IMR-90 (cell line): Measurements from ENCODE around the gene MPP4. TPM values are rescaled to one million over a fixed set of nuclear protein-coding genes. Genes with fewer than 3 reads are reported as not detected.

Experiments
- ATAC-seq: fragments of 200-7000 bp; cut with Tn5 transposase; 2 replicates; pipeline ENCODE4 v1.9.1; 2020; ENCODE audit warnings: low read depth, mild to moderate bottlenecking, moderate library complexity
- BruUV-seq: library from RNA; stranded (reverse); fragments of 400-500 nt; replicated peaks from 2 replicates; lab custom pipeline; 2021; lab: Mats Ljungman, UMichigan
- CTCF ChIA-PET: fragments of 300-600 bp; formaldehyde crosslinking; extraction: SDS; loops from one replicate; lab custom pipeline; 2021; ENCODE audit warnings: antibody characterized with exemption; lab: Yijun Ruan, JAX
- POLR2A ChIA-PET: fragments of 300-600 bp; sonication (Branson Sonifier 250); formaldehyde crosslinking; loops from one replicate; lab custom pipeline; 2022; ENCODE audit warnings: antibody characterized with exemption; ENCODE audit not compliant: unreplicated experiment; lab: Charles Lee
- DNase-seq: peaks from one replicate; pipeline ENCODE4 v3.0.0; 2013
- H2AFZ ChIP-seq: replicated peaks from 2 replicates; pipeline ENCODE3; 2013; ENCODE audit warnings: low read length, mild to moderate bottlenecking; ENCODE audit not compliant: poor library complexity
- H2AK5ac ChIP-seq: 2 replicates; pipeline ENCODE4 v1.6.1; 2013; ENCODE audit warnings: low read depth, low read length, inconsistent platforms
- H2AK9ac ChIP-seq: replicated peaks from 2 replicates; pipeline ENCODE3; 2013; ENCODE audit warnings: mild to moderate bottlenecking, low read depth, low read length, moderate library complexity; ENCODE audit not compliant: poor library complexity
- H2BK120ac ChIP-seq: 2 replicates; pipeline ENCODE4 v1.6.1; 2013; ENCODE audit warnings: low read depth, low read length, inconsistent platforms
- H2BK15ac ChIP-seq: 3 replicates; pipeline ENCODE4 v1.6.1; 2013; ENCODE audit warnings: low read depth, low read length, inconsistent platforms
- H2BK20ac ChIP-seq: 2 replicates; pipeline ENCODE4 v1.6.1; 2013; ENCODE audit warnings: low read depth, mild to moderate bottlenecking, inconsistent platforms, low read length, moderate library complexity
- H2BK5ac ChIP-seq: 2 replicates; pipeline ENCODE4 v1.6.1; 2013; ENCODE audit warnings: mild to moderate bottlenecking, low read depth, low read length, inconsistent platforms; ENCODE audit not compliant: poor library complexity, severe bottlenecking
- H3K14ac ChIP-seq: replicated peaks from 2 replicates; pipeline ENCODE4 v1.6.1; 2013; ENCODE audit warnings: low read depth, low read length, inconsistent platforms
- H3K18ac ChIP-seq: 2 replicates; pipeline ENCODE4 v1.6.1; 2013; ENCODE audit warnings: low read depth, low read length, control low read depth
- H3K23ac ChIP-seq: 2 replicates; pipeline ENCODE4 v1.6.1; 2013; ENCODE audit warnings: low read depth, low read length, inconsistent platforms
- H3K27ac ChIP-seq: 2 replicates; pipeline ENCODE4 v1.5.1; 2013; ENCODE audit warnings: mild to moderate bottlenecking, control low read depth, low read length; ENCODE audit not compliant: insufficient read depth
- H3K27me3 ChIP-seq: 2 replicates; pipeline ENCODE4 v1.6.1; 2013; ENCODE audit warnings: low read length; ENCODE audit not compliant: control insufficient read depth, insufficient read depth
- H3K36me3 ChIP-seq: 2 replicates; pipeline ENCODE4 v1.6.1; 2013; ENCODE audit warnings: low read length, mixed read lengths; ENCODE audit not compliant: control insufficient read depth, insufficient read depth
- H3K4ac ChIP-seq: 2 replicates; pipeline ENCODE4 v1.6.1; 2013; ENCODE audit warnings: low read depth, low read length, inconsistent platforms
- H3K4me1 ChIP-seq: 2 replicates; pipeline ENCODE4 v1.6.1; 2013; ENCODE audit warnings: low read length, mixed read lengths; ENCODE audit not compliant: control insufficient read depth, insufficient read depth
- H3K4me2 ChIP-seq: 2 replicates; pipeline ENCODE4 v1.6.1; 2013; ENCODE audit warnings: low read depth, mild to moderate bottlenecking, control low read depth, low read length, moderate library complexity
- H3K4me3 ChIP-seq: 2 replicates; pipeline ENCODE4 v1.5.1; 2013; ENCODE audit warnings: low read depth, mild to moderate bottlenecking, control low read depth, low read length, moderate library complexity; ENCODE audit not compliant: insufficient read depth
- H3K56ac ChIP-seq: 2 replicates; pipeline ENCODE4 v1.6.1; 2013; ENCODE audit warnings: low read length, inconsistent platforms; ENCODE audit not compliant: insufficient read depth; ENCODE audit errors: extremely low read depth
- H3K79me1 ChIP-seq, 2 experiments: 2 replicates each; pipeline ENCODE4 v1.6.1; 2013; ENCODE audit warnings: low read length in 2 of 2, inconsistent platforms in 1 of 2, low read depth in 1 of 2
- H3K9ac ChIP-seq: 2 replicates; pipeline ENCODE4 v1.6.1; 2013; ENCODE audit warnings: low read depth, low read length, control low read depth
- H3K9me1 ChIP-seq: 2 replicates; pipeline ENCODE4 v1.6.1; 2013; ENCODE audit warnings: low read length, inconsistent platforms; ENCODE audit not compliant: insufficient read depth
- H3K9me3 ChIP-seq: 2 replicates; pipeline ENCODE4 v1.6.1; 2013; ENCODE audit warnings: low read length; ENCODE audit not compliant: control insufficient read depth, insufficient read depth
- H4K20me1 ChIP-seq: 2 replicates; pipeline ENCODE4 v1.6.1; 2013; ENCODE audit warnings: low read length, inconsistent platforms; ENCODE audit not compliant: insufficient read depth
- H4K5ac ChIP-seq: 2 replicates; pipeline ENCODE4 v1.6.1; 2013; ENCODE audit warnings: mild to moderate bottlenecking, low read depth, low read length, control low read depth
- H4K8ac ChIP-seq, 2 experiments: 2 replicates each; pipeline ENCODE4 v1.6.1; 2013; ENCODE audit warnings: low read depth in 2 of 2, low read length in 2 of 2, control low read depth in 1 of 2, inconsistent platforms in 1 of 2
- H4K91ac ChIP-seq: 2 replicates; pipeline ENCODE4 v1.6.1; 2013; ENCODE audit warnings: low read depth, low read length, inconsistent platforms; ENCODE audit not compliant: insufficient read depth
- BHLHE40 ChIP-seq: fragments of 150-350 bp; IDR thresholded peaks from 2 replicates; pipeline ENCODE4 v1.6.1; 2016; ENCODE audit warnings: mild to moderate bottlenecking, low read depth, low read length
- CEBPB ChIP-seq: IDR thresholded peaks from 2 replicates; pipeline ENCODE4 v1.6.1; 2012; ENCODE audit warnings: low read depth, low read length, improper control_type of control experiment
- CTCF ChIP-seq: conservative IDR thresholded peaks from 2 replicates; pipeline ENCODE4 v1.5.1; 2012; ENCODE audit warnings: mild to moderate bottlenecking, low read depth, low read length, improper control_type of control experiment
- MAFK ChIP-seq: IDR thresholded peaks from 2 replicates; pipeline ENCODE4 v1.6.1; 2012; ENCODE audit warnings: low read depth, low read length, improper control_type of control experiment
- MAZ ChIP-seq: IDR thresholded peaks from 2 replicates; pipeline ENCODE4 v1.6.1; 2012; ENCODE audit warnings: low read depth, mild to moderate bottlenecking, low read length, improper control_type of control experiment, moderate library complexity, borderline replicate concordance
- MXI1 ChIP-seq: IDR thresholded peaks from 2 replicates; pipeline ENCODE4 v1.6.1; 2012; ENCODE audit warnings: low read depth, mild to moderate bottlenecking, low read length, moderate library complexity, borderline replicate concordance
- POLR2A ChIP-seq: IDR thresholded peaks from 2 replicates; pipeline ENCODE4 v1.6.1; 2012; ENCODE audit warnings: mild to moderate bottlenecking, low read depth, low read length
- RAD21 ChIP-seq: IDR thresholded peaks from 2 replicates; pipeline ENCODE4 v1.6.1; 2012; ENCODE audit warnings: low read length, improper control_type of control experiment
- RCOR1 ChIP-seq: IDR thresholded peaks from 2 replicates; pipeline ENCODE4 v1.6.1; 2012; ENCODE audit warnings: mild to moderate bottlenecking, low read length, improper control_type of control experiment; ENCODE audit not compliant: insufficient replicate concordance
- SMC3 ChIP-seq: fragments of 150-350 bp; IDR thresholded peaks from 2 replicates; pipeline ENCODE4 v1.6.1; 2016; ENCODE audit warnings: low read depth, mild to moderate bottlenecking, antibody characterized with exemption, low read length, moderate library complexity
- USF2 ChIP-seq: fragments of 150-350 bp; IDR thresholded peaks from 2 replicates; pipeline ENCODE4 v1.6.1; 2017; ENCODE audit warnings: mild to moderate bottlenecking, antibody characterized with exemption, low read length, low read depth
- WGBS, 2 experiments: methylation state at CpG; one replicate each; pipeline versions ENCODE4 v1.1.5 to v1.1.7; 2013; ENCODE audit warnings: missing lambda C conversion rate in 2 of 2; ENCODE audit not compliant: insufficient read length in 1 of 2; ENCODE audit errors: extremely low coverage in 2 of 2; 5-methylcytosine and 5-hydroxymethylcytosine counted together
- dilution Hi-C: fragments of 300-500 bp; cut with HindIII; formaldehyde crosslinking; loops from one replicate; pipeline ENCODE4 v1.14.3; 2018; ENCODE audit warnings: low sequenced_read_pairs; ENCODE audit not compliant: unreplicated experiment
- in situ Hi-C: fragments of 300-500 bp; cut with MboI; formaldehyde crosslinking; loops from 3 replicates; pipeline ENCODE4 v1.14.3; 2019; ENCODE audit warnings: low sequenced_read_pairs, inconsistent platforms, mixed read lengths
- intact Hi-C: fragments of 100-400 bp; cut with micrococcal nuclease; formaldehyde crosslinking; loops from 2 replicates; pipeline ENCODE4 v1.10.0; 2022
- polyA plus RNA-seq, 3 experiments: library from polyadenylated mRNA; depleted of rRNA; stranded (reverse); fragments of >200 nt; gene quantifications; 2 replicates each; pipeline ENCODE4 v1.2.3, GENCODE V29; 2012; ENCODE audit warnings: low replicate concordance in 1 of 3
- total RNA-seq: library from RNA; depleted of rRNA; stranded (reverse); fragments of >200 nt; gene quantifications from 2 replicates; pipeline ENCODE4 v1.2.3, GENCODE V29; 2012

The MPP4 gene
- total and polyA plus RNA-seq, 2 of the 4 experiments (the other 2 are of a cell fraction), result 11.8 to 14.9 TPM

DNA sequence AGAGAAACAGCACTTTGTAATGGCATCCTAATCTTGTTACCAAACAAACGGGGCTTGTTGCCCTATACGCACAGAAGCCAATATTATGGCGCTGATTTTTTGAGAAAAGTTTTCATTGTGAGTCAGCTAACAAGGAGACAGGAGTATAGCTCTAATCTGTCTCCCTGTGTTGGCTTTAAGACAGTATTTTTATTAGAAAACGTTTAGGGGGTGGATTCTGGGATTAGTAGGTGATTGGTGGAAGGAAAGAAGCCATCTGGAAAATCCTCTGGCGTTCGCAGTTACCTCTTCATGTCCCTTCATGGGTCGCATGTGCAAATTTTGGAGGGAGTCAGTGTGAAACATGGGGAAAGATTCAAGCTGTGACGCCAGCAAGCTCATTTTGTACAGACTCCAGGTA is 54.4 kb downstream of the MPP4 start:
- Histone ChIP-seq H2AFZ (peak overlapping the region; percentile 87), H2BK15ac (peak overlapping the region; percentile 37; the same call in 1 of the 3 replicates), H3K14ac (peak overlapping the region; percentile 94), H3K9me1 (peaks cover 3% of the 10 kb centered on the region; the same call in 1 of the 2 replicates), H4K20me1 (no peaks in the 10 kb centered on the region), H4K8ac (peak overlapping the region; percentile 80 to 92), H3K56ac (peak overlapping the region; percentile 85), H2BK120ac (peak overlapping the region; percentile 29), H3K36me3 (peaks cover 3% of the 10 kb centered on the region; the same call in 1 of the 2 replicates), H4K91ac (peak overlapping the region; percentile 76), H3K9ac (peak overlapping the region; percentile 79), H3K4ac (peak overlapping the region; percentile 88), H3K27ac (peak overlapping the region; percentile 85; the same call in 1 of the 2 replicates), H3K27me3 (no peaks in the 10 kb centered on the region), H3K23ac (peak overlapping the region; percentile 19), H3K4me1 (peaks cover 4% of the 10 kb centered on the region), H3K4me2 (peak overlapping the region; percentile 95), H3K9me3 (no peaks in the 10 kb centered on the region), H2BK5ac (peak overlapping the region; percentile 80), H2AK5ac (peak overlapping the region; percentile 80), H2BK20ac (peak overlapping the region; percentile 31; the same call in 1 of the 2 replicates), H3K18ac (peak overlapping the region; percentile 93), H3K4me3 (peak overlapping the region; percentile 13; the same call in 1 of the 2 replicates), H3K79me1 (peaks cover 14 to 24% of the 10 kb centered on the region in 2 experiments; a peak in 3 of 4 replicates), H4K5ac (peak overlapping the region; percentile 84), H2AK9ac (no peak overlapping the region)
- ChIA-PET POLR2A (no interaction called here), CTCF (interaction anchor here (0.7 kb wide), 1 partner anchor 64 kb away, joined by 3 read pairs; no protein-coding TSS in a partner anchor)
- dilution Hi-C loops, result no loop called here
- WGBS, 2 experiments, result 40% methylated on average over 3 of the region's 8 CpGs; no CpG with 5 or more reads in 1 of the 2 experiments
- TF ChIP-seq MAZ (no peak), POLR2A (no peak), CTCF (no peak), SMC3 (no peak), MAFK (no peak), RCOR1 (no peak), CEBPB (no peak), BHLHE40 (no peak), USF2 (no peak), RAD21 (no peak), MXI1 (no peak)
- no peak for ATAC-seq
- BruUV-seq, result no TSS peak
- peak; percentile 26 for DNase-seq
- in situ Hi-C loops, result no loop called here
- intact Hi-C loops, result loop anchor here (5.0 kb wide), 1 partner anchor 172 kb away; no protein-coding TSS in a partner anchor
